Activated naive CD4-positive, alpha-beta T cell treated with anti-CD3 and anti-CD28 coated beads, Interleukin-2, amount 50 U/mL, for 16 hours (primary cell): ENCODE data around the gene UBAC1.

ENCODE experiments used
- DNase-seq: peaks from one replicate; pipeline ENCODE4 v3.0.0-alpha.2; 2020

Gene UBAC1

DNA sequence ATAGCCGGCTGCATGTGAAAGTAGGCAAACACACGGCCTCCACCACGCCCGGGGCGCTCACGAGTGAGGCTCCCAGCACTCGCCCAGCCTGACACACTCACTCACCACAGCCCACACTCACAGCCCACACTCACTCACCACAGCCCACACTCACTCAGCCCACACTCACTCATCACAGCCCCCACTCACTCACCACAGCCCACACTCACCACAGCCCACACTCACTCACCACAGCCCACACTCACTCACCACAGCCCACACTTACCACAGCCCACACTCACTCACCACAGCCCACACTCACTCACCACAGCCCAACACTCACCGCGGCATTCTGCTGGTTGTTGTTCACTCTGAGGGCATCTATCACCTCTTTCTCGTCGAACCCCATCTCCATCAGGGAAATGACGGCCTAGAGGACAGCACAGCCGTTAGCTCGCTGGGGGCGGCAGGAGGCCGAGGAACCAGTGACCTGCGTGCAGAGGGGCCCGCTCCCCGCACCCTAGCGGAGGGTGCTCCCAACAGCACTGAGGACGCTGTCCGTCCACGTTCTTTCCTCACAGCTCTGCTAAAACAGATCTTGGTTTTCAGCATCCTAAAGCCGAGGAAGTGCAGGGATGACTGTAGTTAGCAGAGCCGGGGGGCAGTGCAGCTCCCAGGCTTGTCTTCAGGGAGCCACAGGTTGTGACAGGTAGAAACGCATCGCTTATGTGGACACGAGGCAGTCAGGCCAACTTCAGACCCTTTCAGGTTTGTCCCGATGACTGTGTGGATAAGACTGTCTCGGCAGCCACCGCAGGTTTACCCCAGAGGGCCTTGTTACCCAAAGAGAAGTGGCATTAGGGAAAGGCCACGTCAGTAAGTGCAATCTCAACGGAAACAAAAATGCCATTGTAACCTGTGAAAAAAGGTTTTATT is 21.6 kb downstream of the UBAC1 start:
- peak; percentile 37 for DNase-seq

DNA sequence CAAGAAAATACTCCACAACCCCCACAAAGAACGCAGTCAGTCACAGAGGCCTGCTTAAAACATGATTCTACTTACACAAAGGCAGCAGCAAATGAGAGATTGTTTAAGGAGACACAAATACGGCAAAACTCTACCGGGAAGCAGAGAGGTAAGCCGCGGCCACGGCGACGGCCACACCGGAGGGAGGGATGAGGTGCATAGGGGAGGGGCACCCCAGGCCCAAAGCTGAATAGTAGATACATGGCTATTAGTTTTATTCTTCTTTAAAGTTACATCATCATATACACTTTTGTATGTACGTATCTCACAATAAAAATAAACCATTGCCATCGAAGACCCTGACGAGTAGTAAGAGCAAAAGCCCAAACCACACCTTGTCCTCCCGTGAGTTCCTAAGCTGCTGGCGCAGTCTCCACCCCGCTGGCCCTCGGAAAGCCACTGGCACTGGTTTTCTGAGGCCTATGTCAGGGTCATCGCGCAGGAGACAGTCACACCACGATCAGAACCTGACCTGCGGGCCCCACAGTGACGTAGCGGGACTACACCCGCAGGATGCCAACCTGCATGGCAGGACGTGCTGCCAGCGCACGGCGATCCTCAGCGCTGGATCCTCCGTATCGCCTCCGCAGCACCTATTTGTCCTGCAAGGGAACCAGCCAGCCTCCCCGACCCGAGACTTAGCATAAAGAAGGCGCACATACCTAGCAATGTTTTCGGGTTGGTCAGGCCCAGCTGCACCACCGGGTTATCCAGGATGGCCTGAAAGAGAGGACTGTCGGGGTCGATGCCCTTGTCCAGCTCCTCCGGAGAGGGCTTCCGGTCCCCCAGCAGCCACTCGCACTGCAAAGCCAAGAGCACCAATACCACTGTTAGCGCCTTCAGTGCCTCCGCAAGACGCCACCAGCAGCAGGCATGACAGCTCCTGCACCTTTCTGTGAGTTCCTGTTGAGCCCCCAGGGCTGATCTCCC is 23.4 kb downstream of the UBAC1 start:
- DNase-seq, result no peak

GRCh38 chr9:135933114-135933513 is 28.1 kb downstream of the UBAC1 start:
- no peak for DNase-seq

- DNase-seq, result no peak
These were observed 28.5 kb downstream of the UBAC1 start for GRCh38 chr9:135932656-135933055.

DNA sequence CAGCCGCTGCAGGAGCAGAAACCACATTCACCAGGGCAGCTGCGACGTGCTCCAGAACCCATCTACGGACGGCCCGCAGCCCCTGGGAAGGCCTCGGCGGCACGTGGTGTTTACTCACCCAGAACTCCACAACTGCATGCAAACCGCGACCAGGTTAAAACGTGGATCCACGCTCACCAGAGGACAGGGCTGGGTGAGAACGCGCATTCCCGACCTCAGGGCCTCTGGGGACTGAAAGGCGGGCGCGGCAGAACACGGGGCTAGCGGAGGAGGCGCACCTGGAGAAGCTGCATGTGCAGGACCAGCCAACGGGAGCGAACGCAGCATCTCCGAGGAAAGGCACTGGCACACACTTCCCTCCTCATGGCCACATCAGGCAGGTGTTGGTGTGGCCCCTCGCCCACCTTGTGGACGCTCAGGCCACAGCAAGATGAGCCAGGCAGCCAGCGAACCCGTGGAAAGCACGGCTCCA is 29.8 kb downstream of the UBAC1 start:
- DNase-seq, result no peak

- no peak for DNase-seq
These were observed 30.5 kb downstream of the UBAC1 start for GRCh38 chr9:135930446-135931345.

GRCh38 chr9:135929656-135930445 is 31.3 kb downstream of the UBAC1 start:
- DNase-seq, result no peak

GRCh38 chr9:135928731-135929655 is 32.2 kb downstream of the UBAC1 start:
- no peak for DNase-seq

GRCh38 chr9:135928074-135928730 is 33.0 kb downstream of the UBAC1 start:
- no peak for DNase-seq

DNA sequence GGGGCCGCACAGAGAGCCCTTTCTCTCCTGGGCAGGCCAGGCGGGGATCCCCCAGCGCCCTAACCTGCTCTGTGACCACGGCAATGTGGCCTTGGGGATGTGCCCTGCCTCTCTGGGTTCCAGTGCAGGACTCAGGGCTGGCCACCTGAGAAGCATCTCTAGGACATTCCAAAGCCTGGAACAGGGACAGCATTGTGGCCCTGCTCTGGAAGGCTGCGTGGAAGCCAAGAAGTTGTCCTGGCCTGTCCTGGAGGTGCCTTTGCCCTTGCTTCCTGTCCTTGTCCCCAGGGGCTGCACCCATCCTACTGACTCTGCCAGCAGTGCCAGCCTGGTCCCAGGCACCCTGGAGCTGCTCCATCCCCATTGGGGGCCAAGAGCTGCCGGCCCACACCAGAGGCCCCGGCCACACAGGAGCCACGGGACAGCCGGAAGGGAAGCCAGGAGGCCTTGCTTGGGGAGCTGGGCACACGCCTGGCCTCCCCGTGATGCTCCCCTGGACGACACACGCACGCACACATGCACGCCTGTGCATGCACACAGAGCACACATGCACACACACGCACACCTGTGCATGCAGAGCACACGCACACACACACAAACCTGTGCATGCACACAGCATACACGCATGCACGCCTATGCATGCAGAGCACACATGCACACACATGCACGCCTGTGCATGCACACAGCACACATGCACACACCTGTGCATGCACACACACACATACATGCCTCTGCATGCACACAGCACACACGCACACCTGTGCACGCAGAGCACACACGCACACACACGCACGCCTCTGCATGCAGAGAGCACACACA is 33.8 kb downstream of the UBAC1 start:
- no peak for DNase-seq

- peak; percentile 41 for DNase-seq
These were observed 34.6 kb downstream of the UBAC1 start for GRCh38 chr9:135926402-135927194.

GRCh38 chr9:135925496-135926133 is 35.6 kb downstream of the UBAC1 start:
- DNase-seq, result peak; percentile 72

DNA sequence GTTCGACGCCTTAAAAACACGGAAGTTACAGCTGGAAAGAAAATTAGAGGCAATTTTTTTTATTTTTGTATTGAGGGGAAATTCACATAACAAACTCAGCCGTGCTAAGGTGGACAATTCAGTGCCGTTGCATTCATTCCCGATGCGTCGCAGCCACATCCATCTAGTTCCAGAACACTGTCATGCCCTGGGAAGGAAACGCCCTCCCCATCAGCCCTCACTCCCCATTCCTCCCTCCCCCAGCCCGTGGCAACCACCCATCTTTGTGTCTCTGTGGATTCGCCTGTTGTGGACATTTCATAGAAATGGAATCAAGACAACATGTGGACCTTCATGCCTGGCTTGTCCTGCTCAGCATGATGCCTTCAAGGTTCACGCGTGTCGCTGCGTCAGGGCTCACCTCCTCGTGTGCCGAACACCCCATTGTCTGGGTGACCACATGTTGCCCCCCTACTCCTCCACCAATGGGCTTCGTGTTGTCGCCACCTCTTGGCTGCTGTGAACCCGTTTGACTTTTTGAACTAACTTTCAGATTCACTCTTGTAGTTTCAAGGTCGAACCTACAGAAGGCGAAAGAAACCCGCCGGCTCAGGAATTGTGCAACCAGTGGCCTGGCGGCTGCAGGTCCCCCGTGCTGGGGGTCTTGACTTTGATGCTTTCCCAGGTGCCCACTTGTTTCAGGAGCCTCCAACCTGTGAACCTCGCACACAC is 36.4 kb downstream of the UBAC1 start:
- peak; percentile 30 for DNase-seq

DNA sequence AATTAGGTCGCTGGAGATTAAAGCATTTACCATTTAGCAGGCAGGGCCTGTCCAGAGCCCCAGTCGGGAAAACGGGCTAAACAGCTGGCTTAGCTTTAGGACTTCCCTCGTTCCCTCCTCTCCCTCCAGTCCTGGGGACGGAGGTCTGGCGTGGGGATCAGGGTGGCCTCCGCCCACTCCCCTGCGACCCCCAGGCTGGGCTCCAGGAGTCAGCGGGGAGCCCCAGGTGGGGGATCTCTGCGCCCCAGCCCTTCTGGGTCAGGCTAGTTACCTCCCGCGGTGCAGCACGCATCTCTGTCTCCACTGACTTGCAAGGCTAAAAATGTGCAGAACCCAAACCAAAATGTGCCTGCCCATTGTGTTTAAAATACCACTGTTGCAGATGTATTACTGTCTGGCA is 37.7 kb downstream of the UBAC1 start:
- DNase-seq, result no peak

DNA sequence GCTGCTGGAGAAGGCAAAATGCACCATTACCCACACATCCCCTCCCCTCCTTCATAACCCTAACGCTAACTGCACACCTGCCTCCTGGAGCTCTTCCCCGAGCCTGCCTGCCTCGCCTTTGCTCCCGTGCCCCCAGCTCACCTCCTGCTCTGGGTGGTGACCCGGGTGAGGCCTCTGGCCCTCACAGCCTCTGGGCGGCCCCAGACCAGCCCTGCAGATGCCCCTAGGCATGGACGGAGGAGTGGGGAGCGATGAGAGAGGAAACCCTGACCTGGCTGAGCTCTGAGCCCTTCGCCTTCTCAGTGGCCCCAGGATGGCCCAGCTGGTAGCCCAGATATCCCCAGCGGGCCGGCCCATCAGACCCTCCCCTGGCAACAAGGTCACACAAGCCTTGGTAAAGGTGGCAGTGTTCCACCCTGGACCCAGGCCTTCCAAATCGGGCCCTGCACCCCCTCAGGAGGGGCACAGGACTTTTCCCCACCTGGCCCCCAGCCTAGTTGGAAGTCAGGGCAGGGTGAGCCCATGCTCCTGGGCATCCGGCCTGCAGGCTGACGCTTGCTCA is 39.3 kb downstream of the UBAC1 start:
- DNase-seq, result no peak

DNA sequence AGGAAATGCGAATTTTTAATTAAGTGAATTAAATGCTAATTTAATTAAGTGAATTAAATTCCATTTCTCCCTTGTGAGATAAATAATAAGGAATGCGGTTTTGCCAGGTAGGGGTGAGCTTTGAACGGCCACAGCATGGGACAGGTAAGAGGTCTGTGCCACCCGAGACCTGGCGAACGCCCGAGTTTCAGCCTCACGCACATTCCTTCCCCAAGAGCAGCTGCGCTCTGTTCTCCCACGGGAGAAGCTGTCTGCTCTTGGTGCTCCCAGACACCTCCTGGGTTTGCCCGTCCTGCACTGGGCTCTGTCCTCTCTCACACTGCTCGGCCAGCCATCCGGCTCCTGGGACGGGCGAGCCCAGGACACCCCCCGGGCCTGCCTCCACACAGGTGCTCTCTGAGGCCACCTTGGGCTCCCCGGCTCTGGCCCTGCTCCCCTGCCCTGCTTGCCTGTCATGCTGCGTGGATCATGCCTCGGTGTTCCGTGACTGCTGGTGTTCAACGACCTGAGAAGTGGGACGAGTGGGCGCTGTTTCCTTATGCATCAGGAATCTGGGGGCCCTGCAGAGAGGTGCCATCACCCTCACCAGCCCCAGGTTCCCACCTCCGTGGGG is 40.1 kb downstream of the UBAC1 start:
- no peak for DNase-seq
